Activated CD4-positive, alpha-beta T cell treated with anti-CD3 and anti-CD28 coated beads, Interleukin-2, amount 10 ng/mL, durations not matched to agents 7 days and 5 days (primary cell): ENCODE results near the gene PSENEN. TPM values are rescaled to one million over a fixed set of nuclear protein-coding genes. Genes with fewer than 3 reads are reported as not detected.

Experiments
- CTCF ChIA-PET: fragments of 350-600 bp; sonication (Branson Sonifier 250); formaldehyde crosslinking; loops from one replicate; lab custom pipeline; 2021; ENCODE audit warnings: antibody characterized with exemption; lab: Charles Lee
- POLR2A ChIA-PET: fragments of 350-600 bp; sonication (Branson Sonifier 250); formaldehyde crosslinking; loops from one replicate; lab custom pipeline; 2021; ENCODE audit warnings: antibody characterized with exemption; lab: Charles Lee
- DNase-seq: peaks from one replicate; pipeline ENCODE4 v3.0.0-alpha.2; 2020
- H3K27ac Mint-ChIP-seq: one replicate; pipeline ENCODE4 v1.8.0; 2021; ENCODE audit warnings: mild to moderate bottlenecking, moderate library complexity, mixed read lengths
- H3K27me3 Mint-ChIP-seq: one replicate; pipeline ENCODE4 v1.8.0; 2021; ENCODE audit warnings: mixed read lengths
- H3K36me3 Mint-ChIP-seq: one replicate; pipeline ENCODE4 v1.8.0; 2021; ENCODE audit warnings: low read depth, mixed read lengths
- H3K4me1 Mint-ChIP-seq: one replicate; pipeline ENCODE4 v1.8.0; 2021; ENCODE audit warnings: mixed read lengths
- H3K4me3 Mint-ChIP-seq: one replicate; pipeline ENCODE4 v1.8.0; 2021; ENCODE audit warnings: mild to moderate bottlenecking, moderate library complexity, mixed read lengths
- H3K9me3 Mint-ChIP-seq: one replicate; pipeline ENCODE4 v1.8.0; 2021; ENCODE audit warnings: mixed read lengths
- total RNA-seq, 2 experiments: library from RNA; stranded (reverse); gene quantifications; one replicate each; pipeline ENCODE4 v1.2.3, GENCODE V29; 2021

The PSENEN gene
- total RNA-seq, 2 experiments from 2014 or later: 41.7 to 46.3 TPM

DNA sequence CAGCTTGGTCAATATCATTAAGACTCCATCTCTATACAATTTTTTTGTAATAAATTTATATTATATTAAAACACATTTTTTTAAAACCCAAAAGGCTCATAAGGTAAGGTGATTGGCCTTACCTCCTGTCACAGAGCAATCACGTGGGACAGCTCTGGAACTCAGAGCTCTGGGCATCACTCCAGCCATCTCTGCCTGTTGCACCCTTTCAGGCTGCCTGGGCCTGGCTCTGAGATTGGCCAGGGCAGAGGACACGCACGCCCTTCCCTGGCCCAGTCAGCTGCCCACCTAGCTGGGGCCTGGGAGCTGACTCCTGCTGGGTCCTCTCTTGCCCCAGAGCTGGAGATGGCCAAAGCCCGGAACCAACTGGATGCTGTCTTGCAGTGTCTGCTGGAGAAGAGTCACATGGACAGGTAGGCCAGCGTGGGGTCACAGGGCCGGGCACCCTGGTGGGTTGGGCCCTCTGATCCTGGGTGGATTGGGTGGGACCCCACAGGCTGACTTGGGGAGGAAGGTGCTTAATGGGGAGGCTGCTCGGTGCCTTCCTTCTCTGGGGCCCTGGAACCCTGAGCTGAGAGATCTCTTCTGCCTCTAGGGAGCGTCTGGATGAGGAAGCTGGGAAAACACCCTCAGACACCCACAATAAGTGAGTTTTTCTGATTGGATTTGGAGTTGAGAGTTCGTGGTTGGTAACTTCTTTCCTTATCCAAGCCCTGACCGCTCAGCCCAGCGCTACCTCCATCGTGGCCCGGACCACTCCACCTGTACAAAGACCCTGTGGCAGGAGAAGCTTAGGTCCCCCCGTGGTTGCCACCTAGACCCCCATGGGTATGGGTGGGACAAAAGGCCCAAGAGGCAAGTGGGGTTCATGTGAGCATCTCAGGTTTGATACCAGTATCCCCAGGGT, 6.6 kb downstream of the PSENEN start:
- POLR2A ChIA-PET: no interaction called here
- CTCF ChIA-PET: interaction anchor here (1.3 to 1.5 kb wide), 2 partner anchors 9 to 12 kb away, joined by 3 to 5 read pairs; partner anchors contain the start of gene IGFLR1
- no peak for DNase-seq
- peaks cover 41% of the 10 kb centered on the region for H3K4me1 Mint-ChIP-seq
- peaks cover 19% of the 10 kb centered on the region for H3K36me3 Mint-ChIP-seq
- no peak overlapping the region for H3K27ac Mint-ChIP-seq
- no peaks in the 10 kb centered on the region for H3K27me3 Mint-ChIP-seq
- no peak overlapping the region for H3K4me3 Mint-ChIP-seq
- no peaks in the 10 kb centered on the region for H3K9me3 Mint-ChIP-seq

- H3K9me3 Mint-ChIP-seq: no peaks in the 10 kb centered on the region
- peaks cover 41% of the 10 kb centered on the region for H3K4me1 Mint-ChIP-seq
- H3K27ac Mint-ChIP-seq: no peak overlapping the region
- POLR2A ChIA-PET: no interaction called here
- H3K4me3 Mint-ChIP-seq: no peak overlapping the region
- H3K36me3 Mint-ChIP-seq: peaks cover 18% of the 10 kb centered on the region
- DNase-seq: no peak
- H3K27me3 Mint-ChIP-seq: no peaks in the 10 kb centered on the region
- CTCF ChIA-PET: interaction anchor here (1.3 to 1.5 kb wide), 2 partner anchors 10 to 13 kb away, joined by 3 to 5 read pairs; partner anchors contain the start of gene IGFLR1
Observed at GRCh38 chr19:35752746-35753350, 7.4 kb downstream of the PSENEN start.

DNA sequence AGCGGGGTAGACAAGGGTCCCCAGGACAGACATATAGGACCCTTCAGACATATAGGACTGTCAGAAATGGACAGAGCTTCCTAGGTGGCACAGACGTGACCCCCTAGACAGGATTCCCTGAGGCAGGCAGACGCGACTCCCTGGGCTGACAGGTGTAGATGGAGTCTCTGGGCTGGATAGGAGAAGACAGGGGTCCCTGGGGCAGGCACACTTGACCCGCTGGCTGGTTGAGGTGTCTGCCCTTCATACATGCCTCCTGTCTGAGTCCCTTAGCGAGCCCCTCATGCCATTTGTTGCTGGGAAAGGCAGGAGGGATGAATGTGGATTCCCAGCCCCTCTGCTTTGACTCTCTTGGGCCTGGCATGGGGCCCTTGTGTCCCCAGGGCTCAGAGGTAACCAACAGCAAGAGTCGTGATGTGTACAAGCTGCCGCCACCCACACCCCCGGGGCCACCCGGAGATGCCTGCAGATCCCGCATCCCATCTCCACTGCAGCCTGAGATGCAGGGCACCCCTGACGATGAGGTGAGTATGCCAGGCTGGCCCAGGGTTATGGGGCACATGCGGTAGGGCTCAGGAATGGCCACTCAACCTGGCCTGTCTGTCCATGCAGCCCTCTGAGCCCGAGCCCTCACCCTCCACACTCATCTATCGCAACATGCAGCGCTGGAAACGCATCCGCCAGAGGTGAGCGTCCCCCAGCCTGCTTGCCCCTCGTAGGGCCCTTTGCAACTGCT, 8.4 kb downstream of the PSENEN start:
- Mint-ChIP-seq H3K27ac (no peak overlapping the region), H3K36me3 (peaks cover 16% of the 10 kb centered on the region), H3K27me3 (no peaks in the 10 kb centered on the region), H3K9me3 (no peaks in the 10 kb centered on the region), H3K4me3 (no peak overlapping the region), H3K4me1 (peaks cover 34% of the 10 kb centered on the region)
- CTCF ChIA-PET: no interaction called here
- POLR2A ChIA-PET: no interaction called here
- no peak for DNase-seq

DNA sequence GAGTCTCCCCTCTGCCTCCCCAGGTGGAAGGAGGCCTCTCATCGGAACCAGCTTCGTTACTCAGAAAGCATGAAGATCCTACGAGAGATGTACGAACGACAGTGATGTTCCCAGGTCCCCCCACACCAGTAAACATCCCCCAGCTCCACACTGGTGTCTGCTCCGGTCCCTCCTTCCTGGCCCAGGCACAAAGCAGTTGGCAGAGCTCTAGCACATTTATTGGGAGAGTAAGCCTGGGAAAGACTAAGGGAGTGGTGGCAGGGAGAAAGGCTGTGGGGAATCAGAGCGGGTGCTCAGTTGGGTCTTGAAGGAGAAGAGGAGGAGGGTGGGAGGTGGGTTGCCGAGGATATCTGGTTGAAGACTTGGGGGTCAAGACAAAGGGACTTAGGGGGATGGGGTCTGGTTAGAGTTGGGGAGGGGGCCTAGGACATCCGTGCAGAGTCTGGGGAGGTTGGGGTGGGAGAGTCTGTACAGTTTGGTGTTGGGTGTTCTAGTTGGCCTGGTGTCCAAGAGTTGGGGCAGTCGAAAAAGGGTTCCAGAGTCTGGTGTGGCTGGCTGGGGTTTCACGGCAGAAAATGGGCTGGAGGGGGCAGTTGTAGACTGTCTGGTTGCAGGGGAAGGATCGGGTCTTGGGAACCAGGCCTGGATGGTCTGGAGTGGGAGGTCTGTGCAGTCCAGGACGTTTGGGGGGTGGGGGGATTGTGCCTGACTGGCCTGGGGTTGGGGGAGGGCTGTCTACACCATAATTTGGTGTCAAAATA, 9.1 kb downstream of the PSENEN start:
- Mint-ChIP-seq H3K27ac (peak overlapping the region; percentile 44), H3K36me3 (peaks cover 20% of the 10 kb centered on the region), H3K4me1 (peaks cover 38% of the 10 kb centered on the region), H3K4me3 (no peak overlapping the region), H3K27me3 (no peaks in the 10 kb centered on the region), H3K9me3 (no peaks in the 10 kb centered on the region)
- DNase-seq: no peak
- ChIA-PET CTCF (no interaction called here), POLR2A (no interaction called here)

DNA sequence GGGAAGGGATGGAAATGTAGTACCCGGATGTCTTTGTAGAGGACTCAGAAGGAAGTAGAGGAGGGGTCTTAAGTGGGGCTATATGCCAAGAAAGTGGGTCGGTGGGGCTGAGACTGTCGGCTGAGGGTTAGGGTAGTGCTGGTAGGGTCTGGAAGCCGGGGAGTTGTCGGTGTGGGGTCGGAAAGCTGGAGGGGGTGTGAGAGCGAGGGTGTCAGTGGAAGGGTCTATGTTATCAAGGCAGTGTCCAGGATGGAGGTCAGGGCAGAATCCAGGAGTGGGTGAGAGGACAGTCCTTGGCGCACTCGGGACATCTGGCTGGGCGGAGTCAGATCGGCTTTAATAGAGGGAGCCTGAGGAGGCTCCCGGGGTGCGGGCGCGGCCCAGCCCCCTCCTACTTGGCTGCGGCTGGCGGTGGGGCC, 9.7 kb downstream of the PSENEN start:
- no peak overlapping the region for H3K4me3 Mint-ChIP-seq
- DNase-seq: no peak
- POLR2A ChIA-PET: no interaction called here
- H3K9me3 Mint-ChIP-seq: no peaks in the 10 kb centered on the region
- peaks cover 23% of the 10 kb centered on the region for H3K36me3 Mint-ChIP-seq
- H3K4me1 Mint-ChIP-seq: peaks cover 36% of the 10 kb centered on the region
- no peaks in the 10 kb centered on the region for H3K27me3 Mint-ChIP-seq
- H3K27ac Mint-ChIP-seq: no peak overlapping the region
- CTCF ChIA-PET: no interaction called here

- Mint-ChIP-seq H3K36me3 (peaks cover 29% of the 10 kb centered on the region), H3K4me1 (peaks cover 37% of the 10 kb centered on the region), H3K27me3 (no peaks in the 10 kb centered on the region), H3K4me3 (peak overlapping the region; percentile 52), H3K9me3 (no peaks in the 10 kb centered on the region), H3K27ac (peak overlapping the region; percentile 76)
- ChIA-PET CTCF (no interaction called here), POLR2A (no interaction called here)
- peak; percentile 46 for DNase-seq
Observed at GRCh38 chr19:35755550-35756376, 10.3 kb downstream of the PSENEN start.

GRCh38 chr19:35756377-35757230, 11.2 kb downstream of the PSENEN start, which contains the start of gene HSPB6:
HSPB6 (minus strand) TSS chr19:35757029; CDS start chr19:35757008, 21 bp downstream.
- DNase-seq: no peak
- Mint-ChIP-seq H3K4me1 (peaks cover 37% of the 10 kb centered on the region), H3K27ac (peak within 1 kb of the TSS; percentile 93), H3K4me3 (peak within 1 kb of the TSS; percentile 84), H3K36me3 (peaks cover 32% of the 10 kb centered on the region), H3K27me3 (no peaks in the 10 kb centered on the region), H3K9me3 (no peaks in the 10 kb centered on the region)
- ChIA-PET POLR2A (no interaction called here), CTCF (no interaction called here)

DNA sequence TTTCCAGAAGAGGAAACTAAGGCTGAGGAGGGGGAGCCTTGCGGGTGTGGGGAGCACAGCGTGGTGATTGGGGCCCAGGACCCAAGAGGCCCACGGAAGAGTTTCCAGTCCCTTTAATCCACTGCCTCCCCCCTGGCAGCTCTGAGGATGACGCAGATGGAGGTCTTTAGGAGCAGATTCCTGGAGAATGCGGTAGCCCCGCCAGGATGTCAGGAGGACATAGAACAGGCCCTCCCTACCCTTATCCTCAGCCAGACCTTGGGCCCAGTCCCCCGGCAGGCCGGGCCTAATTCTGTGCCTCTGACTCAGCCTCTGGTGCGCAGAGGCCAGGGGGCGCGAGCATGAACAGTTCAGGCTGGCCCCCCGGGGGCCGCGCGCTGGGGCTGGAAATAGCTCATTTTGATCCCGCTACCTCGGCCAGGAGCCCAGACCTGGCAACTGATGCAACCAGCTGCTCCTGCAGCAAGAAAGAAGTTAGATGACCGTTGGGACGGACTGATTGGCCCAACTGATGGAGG, 11.8 kb downstream of the PSENEN start:
- H3K36me3 Mint-ChIP-seq: peaks cover 37% of the 10 kb centered on the region
- peak overlapping the region; percentile 84 for H3K4me3 Mint-ChIP-seq
- H3K4me1 Mint-ChIP-seq: peaks cover 37% of the 10 kb centered on the region
- no peaks in the 10 kb centered on the region for H3K9me3 Mint-ChIP-seq
- H3K27me3 Mint-ChIP-seq: no peaks in the 10 kb centered on the region
- ChIA-PET POLR2A (no interaction called here), CTCF (no interaction called here)
- peak overlapping the region; percentile 93 for H3K27ac Mint-ChIP-seq
- no peak for DNase-seq

GRCh38 chr19:35757749-35758608, 12.5 kb downstream of the PSENEN start, which contains the start of gene PROSER3:
PROSER3 (plus strand) TSS chr19:35758176; CDS start chr19:35758216, 40 bp downstream.
- peak within 1 kb of the TSS; percentile 93 for H3K27ac Mint-ChIP-seq
- DNase-seq: peak; percentile 99
- CTCF ChIA-PET: no interaction called here
- H3K9me3 Mint-ChIP-seq: no peaks in the 10 kb centered on the region
- POLR2A ChIA-PET: no interaction called here
- peak within 1 kb of the TSS; percentile 84 for H3K4me3 Mint-ChIP-seq
- H3K4me1 Mint-ChIP-seq: peaks cover 37% of the 10 kb centered on the region
- H3K36me3 Mint-ChIP-seq: peaks cover 38% of the 10 kb centered on the region
- no peaks in the 10 kb centered on the region for H3K27me3 Mint-ChIP-seq

- Mint-ChIP-seq H3K4me3 (peak overlapping the region; percentile 84), H3K36me3 (peaks cover 29% of the 10 kb centered on the region), H3K27ac (no peak overlapping the region), H3K27me3 (no peaks in the 10 kb centered on the region), H3K9me3 (no peaks in the 10 kb centered on the region), H3K4me1 (peaks cover 36% of the 10 kb centered on the region)
- POLR2A ChIA-PET: interaction anchor here (0.6 kb wide), 1 partner anchor 11 kb away, joined by 3 read pairs; no protein-coding TSS in a partner anchor
- CTCF ChIA-PET: interaction anchor here (0.6 kb wide), 2 partner anchors 13 to 892 kb away, joined by 3 read pairs; no protein-coding TSS in a partner anchor
- DNase-seq: no peak
Observed at GRCh38 chr19:35759697-35760096, 14.2 kb downstream of the PSENEN start.
